M059J (cell line): ENCODE results near the gene SETD2. TPM values are rescaled to one million over a fixed set of nuclear protein-coding genes. Genes with fewer than 3 reads are reported as not detected.
"Not testable (repeated sequence)": the region's sequence is repeated elsewhere in the genome, so short reads cannot be mapped to it uniquely, and the experiment has no call there.

Source experiments
- DNase-seq: peaks from one replicate; pipeline ENCODE4 v3.0.0-alpha.2; 2012; ENCODE audit warnings: low read depth
- total RNA-seq: library from RNA; depleted of rRNA; stranded (reverse); fragments of >200 nt; shearing (Covaris generic); gene quantifications from 2 replicates; pipeline ENCODE4 v1.2.3, GENCODE V29; 2014

Gene SETD2
- total RNA-seq, 1 experiment from 2014 or later: 17.3 TPM

DNA sequence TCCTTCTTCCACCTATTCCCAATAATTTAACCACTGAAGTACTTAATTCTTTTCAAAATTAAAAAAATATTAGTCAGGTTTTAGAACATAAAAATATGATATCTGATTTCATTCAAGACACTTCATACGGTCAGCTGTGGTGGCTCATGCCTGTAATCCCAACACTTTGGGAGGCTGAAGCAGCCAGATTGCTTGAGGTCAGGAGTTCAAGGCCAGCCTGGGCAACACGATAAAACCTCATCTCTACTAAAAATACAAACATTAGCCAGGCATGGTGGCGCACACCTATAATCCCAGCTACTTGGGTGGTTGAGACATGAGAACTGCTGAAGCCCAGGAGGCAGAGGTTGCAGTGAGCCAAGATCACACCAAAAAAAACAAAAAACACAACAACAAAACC is 127.8 kb downstream of the SETD2 start:
- DNase-seq: no peak

GRCh38 chr3:47035645-47036044 is 128.3 kb downstream of the SETD2 start:
- DNase-seq: peak; percentile 32

DNA sequence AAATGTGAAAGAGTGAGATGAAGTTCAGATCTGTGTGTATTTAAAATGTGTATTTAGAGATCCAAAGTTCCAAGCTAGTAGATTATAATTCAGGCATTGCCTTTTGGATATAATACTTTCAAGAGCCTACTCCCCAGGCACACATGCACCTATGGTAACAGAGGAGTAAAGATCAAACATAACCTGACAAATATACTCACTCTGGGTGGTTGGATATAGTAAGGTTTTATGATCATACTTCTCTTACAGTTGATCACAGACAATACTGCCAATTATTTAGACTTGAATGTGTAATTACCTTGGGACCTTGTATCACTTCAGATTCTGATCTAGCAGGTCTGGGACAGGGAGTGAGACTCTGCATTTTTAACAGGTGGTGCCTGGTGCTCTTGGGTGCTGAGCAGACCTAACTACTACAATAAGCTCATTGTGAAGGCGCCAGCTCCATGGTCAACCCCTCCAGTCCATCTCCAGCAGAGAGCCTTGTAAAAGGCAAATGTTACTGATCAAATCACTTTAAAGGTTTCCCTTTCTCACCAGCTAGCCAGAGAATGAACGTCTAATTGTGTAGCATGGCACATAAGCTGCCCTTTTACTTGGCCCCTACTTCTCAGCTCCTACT is 128.9 kb downstream of the SETD2 start:
- DNase-seq: no peak

DNA sequence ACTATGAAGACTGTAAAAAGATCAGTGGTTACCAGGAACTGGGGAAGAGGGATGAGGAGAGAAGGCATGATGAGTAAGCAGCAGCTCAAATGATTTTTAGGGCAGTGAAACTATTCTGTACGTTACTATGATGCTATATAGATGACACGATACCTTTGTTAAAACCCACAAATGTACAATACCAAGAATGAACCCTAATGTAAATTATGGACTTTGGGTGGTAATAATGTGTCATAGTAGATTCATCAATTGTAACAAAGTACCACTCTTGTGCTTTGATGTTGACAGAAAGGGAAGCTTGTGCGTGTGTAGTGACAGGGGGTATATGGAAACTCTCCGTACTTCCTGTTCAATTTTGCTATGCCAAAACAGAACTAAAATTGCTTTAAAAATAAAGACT is 132.9 kb downstream of the SETD2 start:
- DNase-seq: not testable (repeated sequence)

DNA sequence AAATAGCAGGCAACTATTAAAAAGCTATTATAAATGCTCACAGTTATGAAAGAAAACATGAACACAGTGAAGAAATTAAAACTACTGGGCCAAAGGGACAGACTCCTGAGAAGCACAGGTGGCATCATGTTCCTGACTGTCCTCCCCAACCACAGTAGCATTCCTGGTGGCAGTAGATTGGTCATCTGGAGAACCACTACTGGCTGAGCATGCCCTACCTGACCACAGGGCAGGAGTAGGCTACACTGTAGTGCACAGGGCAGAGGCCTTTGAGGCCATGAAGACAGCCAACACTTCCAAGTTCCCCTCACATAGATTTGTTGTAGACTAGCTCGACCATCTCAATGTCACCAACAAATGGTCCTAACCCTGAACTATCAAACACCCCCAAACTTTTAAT is 135.2 kb downstream of the SETD2 start:
- no peak for DNase-seq

GRCh38 chr3:47028146-47028545 is 135.8 kb downstream of the SETD2 start:
- DNase-seq: no peak

- DNase-seq: not testable (repeated sequence)
Measured at GRCh38 chr3:47026432-47026831, 137.5 kb downstream of the SETD2 start.

DNA sequence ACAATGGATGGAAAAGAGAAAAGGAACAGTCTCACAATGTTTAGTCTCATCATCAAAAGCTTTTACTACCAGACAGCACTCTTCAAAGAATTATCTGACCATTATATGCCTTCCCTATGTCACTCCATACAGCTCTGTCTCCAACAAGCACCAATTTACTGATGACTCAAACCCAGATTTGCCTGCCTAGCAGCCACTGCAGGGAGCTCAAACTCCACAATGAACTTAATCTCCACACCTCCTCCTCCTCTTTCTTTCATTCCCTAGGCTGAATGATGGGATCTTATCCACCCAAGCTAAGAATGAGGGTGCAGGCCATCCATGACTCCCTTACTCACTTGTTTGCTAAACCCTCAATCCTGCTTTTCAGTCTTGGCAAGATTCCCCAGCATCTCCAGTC is 139.0 kb downstream of the SETD2 start:
- DNase-seq: peak; percentile 26

GRCh38 chr3:47022641-47023071 is 141.3 kb downstream of the SETD2 start:
- DNase-seq: peak; percentile 36

DNA sequence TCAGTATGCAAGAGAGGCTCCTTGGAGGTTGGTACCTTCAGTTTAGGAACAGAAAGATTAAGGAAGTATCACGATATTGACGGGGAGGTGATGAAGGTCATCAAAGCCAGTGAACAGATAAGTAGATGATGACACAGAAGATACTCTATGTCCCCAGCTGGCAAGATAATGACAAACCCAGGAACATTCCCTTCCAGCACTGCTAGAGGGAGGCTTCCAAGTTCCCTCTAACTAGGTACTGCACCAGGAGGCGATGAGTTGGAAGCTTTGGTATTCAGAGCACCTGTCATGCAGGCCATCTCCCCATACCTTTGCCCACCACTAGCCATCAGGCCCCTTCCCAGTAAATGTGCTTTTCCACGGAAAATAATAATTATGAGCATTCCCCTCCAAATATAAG is 143.6 kb downstream of the SETD2 start:
- DNase-seq: no peak

DNA sequence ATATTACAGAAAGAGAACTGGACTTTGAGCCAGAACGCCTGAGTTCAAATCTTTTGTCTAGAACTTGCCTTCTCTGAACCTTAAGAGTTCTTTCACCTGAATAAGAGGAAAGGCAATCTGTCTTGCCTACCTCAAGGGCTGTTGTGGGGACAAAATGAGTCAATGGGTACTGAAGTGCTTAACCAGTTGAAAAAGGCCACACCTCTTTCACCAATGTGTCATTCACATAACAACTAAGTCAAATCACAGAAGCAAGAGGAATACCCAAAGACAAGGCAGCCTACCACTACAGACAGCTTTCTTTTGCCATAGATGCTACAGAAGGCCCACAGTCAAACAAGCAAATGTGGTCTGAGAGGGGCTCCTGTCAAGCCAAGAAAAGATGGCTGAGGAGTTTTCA is 144.7 kb downstream of the SETD2 start:
- peak; percentile 51 for DNase-seq

DNA sequence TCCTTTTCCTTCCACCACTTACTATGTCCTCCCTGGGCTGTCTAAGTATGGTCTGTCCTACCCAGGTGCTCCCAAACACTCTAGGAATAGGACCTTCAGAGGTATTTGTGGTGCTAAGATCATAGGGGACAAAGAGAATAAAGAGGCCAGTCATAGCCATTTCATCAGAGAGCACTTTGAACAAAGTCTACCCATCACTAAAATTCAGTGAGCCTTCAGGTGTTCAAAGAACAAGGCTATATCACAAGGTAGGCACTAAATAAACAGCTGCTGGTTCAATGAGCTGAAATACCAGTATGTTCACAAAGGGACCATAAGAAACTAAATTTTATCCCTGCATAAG is 145.7 kb downstream of the SETD2 start:
- DNase-seq: no peak

DNA sequence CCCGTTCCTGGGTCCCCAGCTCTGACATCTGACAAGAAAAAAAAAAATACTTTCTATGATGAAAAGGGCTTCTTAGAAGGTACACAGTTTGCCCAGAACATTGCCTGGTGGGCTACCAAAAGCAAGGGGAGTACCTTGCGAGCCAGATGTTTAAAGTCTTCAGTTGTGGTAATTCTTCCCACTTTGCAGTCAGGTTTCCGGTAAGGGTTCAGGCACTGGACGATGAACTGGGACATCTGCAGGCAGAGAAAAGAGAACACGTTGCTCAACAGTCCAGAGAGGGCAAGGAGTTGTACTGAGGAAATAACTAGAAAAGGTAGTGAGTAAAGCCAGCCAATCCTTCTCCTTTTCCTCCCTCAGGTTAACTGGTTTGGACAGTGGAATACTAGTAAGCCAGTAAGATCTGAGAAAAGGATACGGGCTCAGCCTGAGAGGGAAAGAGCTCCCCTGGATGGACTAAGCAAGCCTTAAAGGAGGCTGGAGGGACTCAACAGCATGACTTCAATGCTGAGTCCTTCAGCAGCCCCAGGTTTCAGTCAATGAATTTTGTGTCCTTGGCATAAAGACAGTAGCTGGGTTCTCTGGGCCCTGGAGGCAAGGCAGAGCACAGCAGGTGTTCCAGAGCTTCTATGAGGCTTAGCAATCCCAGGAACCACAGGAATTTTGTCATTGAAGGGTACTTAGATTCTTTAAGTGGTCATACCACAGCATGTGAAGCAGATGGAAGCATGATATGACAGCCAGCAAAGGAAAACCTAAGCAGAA is 146.2 kb downstream of the SETD2 start:
- peak; percentile 77 for DNase-seq

DNA sequence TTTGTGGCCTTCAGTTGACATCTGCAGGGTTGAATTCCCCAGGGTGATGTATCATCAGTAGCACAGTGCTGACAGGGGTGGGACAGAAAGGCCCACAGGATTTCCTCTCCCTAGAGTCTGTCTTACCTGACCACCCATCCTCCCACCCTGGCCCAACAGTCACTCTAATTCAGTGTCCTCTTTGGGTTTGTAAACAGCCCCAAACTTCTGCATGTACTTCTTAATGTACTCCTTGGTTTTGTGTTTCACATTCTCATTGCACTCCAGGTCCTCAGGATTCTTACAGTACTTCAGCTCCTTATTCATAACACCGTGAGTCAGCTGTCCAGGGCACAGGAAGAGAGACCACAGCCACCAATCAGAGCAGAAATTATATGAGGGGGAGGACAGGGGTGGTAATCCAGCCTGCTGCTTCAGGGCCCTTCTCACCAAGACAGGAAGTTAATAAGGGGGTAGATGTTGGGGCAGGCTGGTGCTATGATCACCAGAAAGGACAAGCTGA is 146.9 kb downstream of the SETD2 start:
- DNase-seq: peak; percentile 91

- DNase-seq: no peak
Measured at GRCh38 chr3:47016086-47016933, 147.6 kb downstream of the SETD2 start.

DNA sequence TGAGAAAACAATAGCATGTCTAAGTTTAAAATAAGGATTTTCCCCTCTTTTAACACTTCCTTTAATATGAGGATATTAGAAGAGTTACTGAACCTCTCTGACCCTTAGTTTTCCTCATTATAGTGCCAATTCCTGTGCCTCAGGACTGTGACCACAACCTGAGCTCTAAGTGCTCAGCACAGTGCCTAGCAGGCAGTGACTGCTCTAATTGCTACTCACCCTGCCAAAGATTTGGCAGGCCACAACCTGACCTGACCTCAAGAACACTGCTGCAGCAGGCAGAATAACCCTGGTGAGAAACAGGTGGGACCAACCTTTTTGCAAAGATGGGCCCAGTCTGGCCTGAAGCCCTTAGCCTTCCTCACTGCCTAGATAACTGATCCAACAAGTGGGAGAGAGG is 148.8 kb downstream of the SETD2 start:
- no peak for DNase-seq

- no peak for DNase-seq
Measured at GRCh38 chr3:47014036-47014435, 149.9 kb downstream of the SETD2 start.

DNA sequence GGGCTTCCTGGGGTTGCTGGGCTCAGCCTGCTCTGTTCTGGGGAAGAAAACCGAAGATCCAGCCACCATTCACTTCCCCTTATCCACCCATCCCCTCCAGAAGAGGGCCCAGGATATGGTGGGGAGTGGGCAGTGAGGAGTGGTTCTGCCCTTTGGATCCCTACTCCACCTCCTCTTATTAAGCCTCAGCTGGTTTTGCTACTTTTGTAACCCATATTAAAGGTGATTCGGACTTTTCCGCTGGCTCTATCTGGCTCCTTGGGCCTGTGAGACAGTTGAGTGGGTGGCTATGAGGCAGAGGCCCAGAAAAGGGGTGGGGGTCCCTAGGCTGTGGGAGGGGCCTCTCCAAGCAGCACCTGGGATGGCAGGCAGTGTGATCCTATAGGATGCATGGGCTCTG is 150.7 kb downstream of the SETD2 start:
- no peak for DNase-seq

GRCh38 chr3:47012342-47013230 is 151.3 kb downstream of the SETD2 start:
- DNase-seq: no peak

GRCh38 chr3:47011371-47011770 is 152.5 kb downstream of the SETD2 start:
- no peak for DNase-seq

GRCh38 chr3:47010910-47011309 is 153.0 kb downstream of the SETD2 start:
- no peak for DNase-seq
